Gastrocnemius medialis (tissue), 4 donors: ENCODE data around the gene PRKCE.

Source experiments
- POLR2A ChIP-seq, 2 donors: fragments of 450-650 bp; IDR thresholded peaks; one replicate each; pipeline ENCODE4 v1.6.1; 2017; ENCODE audit warnings: antibody characterized with exemption in 2 of 2, mild to moderate bottlenecking in 2 of 2, moderate library complexity in 2 of 2
- TF ChIP-seq, protein P1 (sequence below), 5 experiments: fragments of 450-650 bp in 3 of 5; fragments of 200-600 bp in 2 of 5; sonication (generic) in 2 of 5; IDR thresholded peaks in 4 of 5; conservative IDR thresholded peaks in 1 of 5; 1 replicate in 4 of 5; 2 replicates in 1 of 5; pipeline ENCODE4 v1.5.1; 2016 to 2019; ENCODE audit warnings: antibody characterized with exemption in 5 of 5, mild to moderate bottlenecking in 3 of 5, moderate library complexity in 3 of 5

DNA sequence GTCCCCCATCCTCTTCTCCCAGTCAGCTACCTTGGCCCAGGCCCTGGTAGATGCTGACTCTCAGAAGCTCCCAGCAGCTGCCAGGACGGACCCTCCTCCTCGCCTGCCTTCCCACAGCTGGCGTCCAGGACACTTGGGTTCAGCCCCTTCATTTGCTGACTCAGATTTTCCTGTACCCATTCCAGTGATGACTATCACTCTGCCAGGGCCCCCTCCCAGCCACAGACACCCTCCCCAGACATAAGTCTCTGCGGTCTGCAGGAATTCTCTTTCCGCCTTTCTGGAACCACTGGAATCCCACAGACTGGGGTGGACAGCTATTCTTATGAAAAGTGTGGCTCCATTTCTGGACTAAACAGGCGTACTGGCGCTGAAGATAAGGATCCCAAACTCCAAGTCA is 385.5 kb downstream of the PRKCE start:
- TF ChIP-seq, protein P1, sequence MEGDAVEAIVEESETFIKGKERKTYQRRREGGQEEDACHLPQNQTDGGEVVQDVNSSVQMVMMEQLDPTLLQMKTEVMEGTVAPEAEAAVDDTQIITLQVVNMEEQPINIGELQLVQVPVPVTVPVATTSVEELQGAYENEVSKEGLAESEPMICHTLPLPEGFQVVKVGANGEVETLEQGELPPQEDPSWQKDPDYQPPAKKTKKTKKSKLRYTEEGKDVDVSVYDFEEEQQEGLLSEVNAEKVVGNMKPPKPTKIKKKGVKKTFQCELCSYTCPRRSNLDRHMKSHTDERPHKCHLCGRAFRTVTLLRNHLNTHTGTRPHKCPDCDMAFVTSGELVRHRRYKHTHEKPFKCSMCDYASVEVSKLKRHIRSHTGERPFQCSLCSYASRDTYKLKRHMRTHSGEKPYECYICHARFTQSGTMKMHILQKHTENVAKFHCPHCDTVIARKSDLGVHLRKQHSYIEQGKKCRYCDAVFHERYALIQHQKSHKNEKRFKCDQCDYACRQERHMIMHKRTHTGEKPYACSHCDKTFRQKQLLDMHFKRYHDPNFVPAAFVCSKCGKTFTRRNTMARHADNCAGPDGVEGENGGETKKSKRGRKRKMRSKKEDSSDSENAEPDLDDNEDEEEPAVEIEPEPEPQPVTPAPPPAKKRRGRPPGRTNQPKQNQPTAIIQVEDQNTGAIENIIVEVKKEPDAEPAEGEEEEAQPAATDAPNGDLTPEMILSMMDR (IDR thresholded peaks at IDR 0.05 in 4 of 5, conservative IDR thresholded peaks at IDR 0.05 in 1 of 5) = no peak
- no peak for TF ChIP-seq POLR2A (IDR thresholded peaks at IDR 0.05)
